ENCODE results near the gene IFNL4. TPM values are rescaled to one million over a fixed set of nuclear protein-coding genes. Genes with fewer than 3 reads are reported as not detected.

The IFNL4 gene
- total and polyA plus RNA-seq, 2 of the 4 experiments (the other 2 are of a cell fraction) = not detected

GRCh38 chr19:39254531-39255345, 6.1 kb upstream of the IFNL4 start:
- H3K36me3 ChIP-seq (ENCODE audit: control insufficient read depth, insufficient read depth, low read length) = no peaks in the 10 kb centered on the region
- no peaks in the 10 kb centered on the region for H4K20me1 ChIP-seq (ENCODE audit: insufficient read depth, low read length)
- BruUV-seq (replicated peaks) = no TSS peak
- TF ChIP-seq, protein P1, sequence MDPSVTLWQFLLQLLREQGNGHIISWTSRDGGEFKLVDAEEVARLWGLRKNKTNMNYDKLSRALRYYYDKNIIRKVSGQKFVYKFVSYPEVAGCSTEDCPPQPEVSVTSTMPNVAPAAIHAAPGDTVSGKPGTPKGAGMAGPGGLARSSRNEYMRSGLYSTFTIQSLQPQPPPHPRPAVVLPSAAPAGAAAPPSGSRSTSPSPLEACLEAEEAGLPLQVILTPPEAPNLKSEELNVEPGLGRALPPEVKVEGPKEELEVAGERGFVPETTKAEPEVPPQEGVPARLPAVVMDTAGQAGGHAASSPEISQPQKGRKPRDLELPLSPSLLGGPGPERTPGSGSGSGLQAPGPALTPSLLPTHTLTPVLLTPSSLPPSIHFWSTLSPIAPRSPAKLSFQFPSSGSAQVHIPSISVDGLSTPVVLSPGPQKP (IDR thresholded peaks at IDR 0.05; ENCODE audit: borderline replicate concordance, low read depth, low read length) = no peak
- TF ChIP-seq RCOR1 (IDR thresholded peaks at IDR 0.05; ENCODE audit: insufficient replicate concordance, low read length) = no peak
- TF ChIP-seq BHLHE40 (IDR thresholded peaks at IDR 0.05; ENCODE audit: low read depth, low read length) = no peak
- no peak for TF ChIP-seq RFX5 (IDR thresholded peaks at IDR 0.05; ENCODE audit: low read depth, low read length)
- no peak for TF ChIP-seq NFE2L2 (IDR thresholded peaks at IDR 0.05; ENCODE audit: low read depth, low read length)
- TF ChIP-seq, protein P2, sequence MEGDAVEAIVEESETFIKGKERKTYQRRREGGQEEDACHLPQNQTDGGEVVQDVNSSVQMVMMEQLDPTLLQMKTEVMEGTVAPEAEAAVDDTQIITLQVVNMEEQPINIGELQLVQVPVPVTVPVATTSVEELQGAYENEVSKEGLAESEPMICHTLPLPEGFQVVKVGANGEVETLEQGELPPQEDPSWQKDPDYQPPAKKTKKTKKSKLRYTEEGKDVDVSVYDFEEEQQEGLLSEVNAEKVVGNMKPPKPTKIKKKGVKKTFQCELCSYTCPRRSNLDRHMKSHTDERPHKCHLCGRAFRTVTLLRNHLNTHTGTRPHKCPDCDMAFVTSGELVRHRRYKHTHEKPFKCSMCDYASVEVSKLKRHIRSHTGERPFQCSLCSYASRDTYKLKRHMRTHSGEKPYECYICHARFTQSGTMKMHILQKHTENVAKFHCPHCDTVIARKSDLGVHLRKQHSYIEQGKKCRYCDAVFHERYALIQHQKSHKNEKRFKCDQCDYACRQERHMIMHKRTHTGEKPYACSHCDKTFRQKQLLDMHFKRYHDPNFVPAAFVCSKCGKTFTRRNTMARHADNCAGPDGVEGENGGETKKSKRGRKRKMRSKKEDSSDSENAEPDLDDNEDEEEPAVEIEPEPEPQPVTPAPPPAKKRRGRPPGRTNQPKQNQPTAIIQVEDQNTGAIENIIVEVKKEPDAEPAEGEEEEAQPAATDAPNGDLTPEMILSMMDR (conservative IDR thresholded peaks at IDR 0.05; ENCODE audit: low read depth, low read length) = no peak
- no peak for TF ChIP-seq POLR2A (IDR thresholded peaks at IDR 0.05; ENCODE audit: low read depth, low read length)
- TF ChIP-seq CHD1 (IDR thresholded peaks at IDR 0.05; ENCODE audit: low read depth, low read length) = no peak
- TF ChIP-seq RAD21 (IDR thresholded peaks at IDR 0.05; ENCODE audit: low read length) = no peak
- no peak for TF ChIP-seq USF2 (IDR thresholded peaks at IDR 0.05; ENCODE audit: low read depth, low read length)
- no peak for TF ChIP-seq MXI1 (IDR thresholded peaks at IDR 0.05; ENCODE audit: borderline replicate concordance, low read depth, low read length)
- TF ChIP-seq FOS (IDR thresholded peaks at IDR 0.05; ENCODE audit: low read depth, low read length) = no peak
- TF ChIP-seq CEBPB (IDR thresholded peaks at IDR 0.05; ENCODE audit: low read depth, low read length) = no peak
- TF ChIP-seq SMC3 (IDR thresholded peaks at IDR 0.05; ENCODE audit: low read depth, low read length) = no peak
- TF ChIP-seq MAZ (IDR thresholded peaks at IDR 0.05; ENCODE audit: borderline replicate concordance, low read depth, low read length) = no peak
- no peak for TF ChIP-seq MAFK (IDR thresholded peaks at IDR 0.05; ENCODE audit: low read depth, low read length)
- intact Hi-C loops (cut with micrococcal nuclease) (no loop called here), in situ Hi-C loops (cut with MboI; ENCODE audit: low sequenced_read_pairs) (no loop called here), dilution Hi-C loops (cut with HindIII; ENCODE audit: low sequenced_read_pairs, unreplicated experiment) (no loop called here)
- POLR2A ChIA-PET (ENCODE audit: unreplicated experiment) = no interaction called here
- no peak overlapping the region for H2BK15ac ChIP-seq (ENCODE audit: low read depth, low read length)
- H2AK9ac ChIP-seq (replicated peaks; ENCODE audit: low read depth, low read length, poor library complexity) = no peak overlapping the region
- H3K4ac ChIP-seq (ENCODE audit: low read depth, low read length) = no peak overlapping the region
- H3K9me1 ChIP-seq (ENCODE audit: insufficient read depth, low read length) = no peaks in the 10 kb centered on the region
- H3K4me2 ChIP-seq (ENCODE audit: low read depth, low read length) = no peak overlapping the region
- no peaks in the 10 kb centered on the region for H3K4me1 ChIP-seq (ENCODE audit: control insufficient read depth, insufficient read depth, low read length)
- no peak overlapping the region for H2AK5ac ChIP-seq (ENCODE audit: low read depth, low read length)
- H3K23ac ChIP-seq (ENCODE audit: low read depth, low read length) = no peak overlapping the region
- no peak overlapping the region for H2BK5ac ChIP-seq (ENCODE audit: low read depth, low read length, poor library complexity, severe bottlenecking)
- H3K9me3 ChIP-seq (ENCODE audit: control insufficient read depth, insufficient read depth, low read length) = no peaks in the 10 kb centered on the region
- H3K9ac ChIP-seq (ENCODE audit: low read depth, low read length) = no peak overlapping the region
- WGBS, 2 experiments (ENCODE audit: extremely low coverage in 2 of 2, insufficient read length in 1 of 2) = 76% methylated on average over 20 of the region's 29 CpGs; no CpG with 5 or more reads in 1 of the 2 experiments
- no peak overlapping the region for H3K18ac ChIP-seq (ENCODE audit: low read depth, low read length)
- H2BK20ac ChIP-seq (ENCODE audit: low read depth, low read length) = no peak overlapping the region
- no peak overlapping the region for H3K27ac ChIP-seq (ENCODE audit: insufficient read depth, low read length)
- H3K79me1 ChIP-seq (ENCODE audit: low read depth in 1 of 2, low read length in 2 of 2) = no peaks in the 10 kb centered on the region
- no peak overlapping the region for H3K4me3 ChIP-seq (ENCODE audit: insufficient read depth, low read depth, low read length)
- H4K5ac ChIP-seq (ENCODE audit: low read depth, low read length) = no peak overlapping the region
- CTCF ChIA-PET = no interaction called here
- peak overlapping the region; percentile 51 for H2AFZ ChIP-seq (replicated peaks; ENCODE audit: low read length, poor library complexity)
- H4K8ac ChIP-seq (ENCODE audit: low read depth in 2 of 2, low read length in 2 of 2) = no peak overlapping the region
- peaks cover 36% of the 10 kb centered on the region for H3K27me3 ChIP-seq (ENCODE audit: control insufficient read depth, insufficient read depth, low read length)
- H3K14ac ChIP-seq (replicated peaks; ENCODE audit: low read depth, low read length) = no peak overlapping the region
- ATAC-seq (ENCODE audit: low read depth) = no peak
- H3K56ac ChIP-seq (ENCODE audit: extremely low read depth, insufficient read depth, low read length) = no peak overlapping the region
- H2BK120ac ChIP-seq (ENCODE audit: low read depth, low read length) = no peak overlapping the region
- no peak overlapping the region for H4K91ac ChIP-seq (ENCODE audit: insufficient read depth, low read depth, low read length)
- no peak for DNase-seq

Data from IMR-90 (cell line).